ENCODE measurements around the gene PRIM1.
"Not testable (repeated sequence)": the region's sequence is repeated elsewhere in the genome, so short reads cannot be mapped to it uniquely, and the experiment has no call there.

Gene PRIM1

DNA sequence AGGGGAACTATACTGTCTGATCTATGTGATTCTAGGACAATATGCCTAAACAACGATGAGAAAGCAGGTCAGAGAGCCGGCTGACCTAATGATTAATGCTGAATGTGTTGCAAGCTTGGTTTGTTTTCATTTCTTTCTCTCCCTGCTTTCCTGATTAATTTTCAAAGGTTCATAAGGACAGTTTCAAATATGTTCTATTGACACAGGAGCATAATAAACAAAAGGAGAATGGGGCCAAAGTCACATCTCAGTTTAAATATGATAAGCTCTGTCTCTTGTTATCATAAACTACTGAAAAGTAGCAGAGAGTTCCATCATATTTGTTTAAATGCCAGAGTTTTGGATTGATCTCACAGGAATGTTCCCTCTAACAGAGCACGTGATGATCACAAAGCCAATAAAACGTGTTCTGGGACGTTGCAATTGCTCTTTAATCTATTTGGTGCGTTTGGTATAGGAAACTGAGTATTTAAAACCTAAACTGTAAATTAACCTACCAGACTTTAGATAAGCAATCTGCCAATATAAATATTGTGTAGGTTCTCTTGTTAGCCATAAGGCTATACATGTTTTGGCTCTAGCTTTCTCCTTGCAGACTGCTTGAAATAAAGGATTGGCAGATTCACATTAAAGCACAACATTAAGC lies 7.3 kb upstream of the PRIM1 start:
- no peak for FAIRE-seq

GRCh38 chr12:56758728-56759262 lies 6.7 kb upstream of the PRIM1 start:
- FAIRE-seq = no peak

GRCh38 chr12:56757971-56758370 lies 5.8 kb upstream of the PRIM1 start:
- not testable (repeated sequence) for FAIRE-seq

DNA sequence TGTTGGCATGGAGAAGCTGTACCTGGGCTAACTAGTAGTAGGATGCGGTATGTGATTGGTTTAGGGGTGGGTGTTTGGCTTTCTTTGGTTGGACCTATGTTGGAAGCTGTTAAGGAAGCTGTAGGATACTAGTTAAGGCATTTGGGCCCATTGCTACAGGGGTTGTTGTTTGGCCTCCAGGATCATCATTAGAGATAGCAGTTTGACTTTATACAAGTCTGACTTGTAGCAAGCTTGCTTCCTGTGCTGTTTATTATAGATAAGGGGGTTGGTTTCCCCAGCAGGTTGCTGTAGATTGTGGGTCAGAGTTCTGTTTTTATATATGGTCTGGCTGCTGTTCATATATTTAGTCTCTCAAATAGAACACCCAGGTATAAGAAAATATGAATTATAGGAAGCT lies 1.4 kb upstream of the PRIM1 start:
- FAIRE-seq = no peak

GRCh38 chr12:56750596-56750995 lies 1.5 kb downstream of the PRIM1 start:
- FAIRE-seq = not testable (repeated sequence)

DNA sequence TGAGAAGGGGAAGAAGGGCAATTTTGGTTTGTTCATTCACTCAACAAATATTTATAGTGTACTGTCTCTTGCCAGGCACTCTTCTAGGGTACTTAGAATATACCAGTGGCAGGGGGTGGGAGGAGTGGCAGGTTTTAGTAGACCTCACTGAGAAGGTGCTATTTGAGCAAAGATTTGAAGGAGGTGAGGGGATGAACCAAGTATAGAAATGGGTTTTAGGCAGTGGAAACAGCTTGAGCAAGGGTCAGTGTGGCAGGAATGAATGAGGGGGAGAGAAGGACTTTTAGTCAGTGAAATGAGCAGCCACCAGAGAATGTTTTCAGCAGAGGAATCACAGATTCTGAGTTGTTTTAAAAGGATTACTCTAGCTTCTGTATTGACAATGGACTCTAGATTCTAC lies 2.3 kb downstream of the PRIM1 start:
- FAIRE-seq = no peak

GRCh38 chr12:56749359-56749758 lies 2.8 kb downstream of the PRIM1 start:
- no peak for FAIRE-seq

- FAIRE-seq = no peak
Observed at GRCh38 chr12:56728139-56728861, 23.8 kb downstream of the PRIM1 start.

DNA sequence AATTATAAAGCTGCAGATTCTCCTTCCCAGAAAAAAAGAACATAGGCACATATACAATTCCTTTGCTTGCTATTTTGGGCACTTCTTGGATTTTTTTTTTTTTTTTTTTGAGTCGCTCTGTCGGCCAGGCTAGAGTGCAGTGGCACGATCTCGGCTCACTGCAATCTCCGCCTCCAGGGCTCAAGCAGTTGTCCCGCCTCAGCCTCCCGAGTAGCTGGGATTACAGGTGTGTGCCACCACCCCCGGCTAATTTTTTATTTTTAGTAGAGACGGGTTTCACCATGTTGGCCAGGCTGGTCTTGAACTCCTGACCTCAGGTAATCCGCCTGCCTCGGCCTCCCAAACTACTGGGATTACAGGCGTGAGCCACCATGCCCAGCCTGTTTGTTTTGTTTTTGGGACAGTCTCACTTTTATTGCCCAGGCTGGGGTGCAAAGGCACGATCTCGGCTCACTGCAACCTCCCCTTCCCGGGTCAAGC lies 25.9 kb downstream of the PRIM1 start:
- FAIRE-seq = not testable (repeated sequence)

DNA sequence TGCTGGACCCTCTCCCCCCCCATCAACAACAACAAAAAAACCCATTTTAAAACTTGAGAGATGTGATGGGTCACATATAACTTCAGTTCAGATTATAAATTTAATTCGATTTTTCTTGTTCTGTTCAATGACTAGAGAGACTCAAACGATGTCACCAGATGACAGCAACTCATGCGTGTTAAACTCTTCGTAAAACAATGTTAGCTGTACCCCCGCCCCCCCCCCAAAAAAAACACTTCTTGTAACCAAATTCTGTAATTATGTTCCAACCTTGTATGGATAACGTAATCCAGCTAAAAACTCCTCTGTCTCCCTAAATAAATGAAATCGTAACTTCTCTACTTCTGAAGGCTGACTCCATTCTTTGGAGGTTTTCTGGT lies 26.4 kb downstream of the PRIM1 start:
- no peak for FAIRE-seq

- no peak for FAIRE-seq
Observed at GRCh38 chr12:56724972-56725722, 27.0 kb downstream of the PRIM1 start, which contains the start of gene NACA. Gene NACA (minus strand): TSS chr12:56725299. CDS start chr12:56724521, 778 bp downstream.

GRCh38 chr12:56724701-56724971 lies 27.5 kb downstream of the PRIM1 start:
- no peak for FAIRE-seq

DNA sequence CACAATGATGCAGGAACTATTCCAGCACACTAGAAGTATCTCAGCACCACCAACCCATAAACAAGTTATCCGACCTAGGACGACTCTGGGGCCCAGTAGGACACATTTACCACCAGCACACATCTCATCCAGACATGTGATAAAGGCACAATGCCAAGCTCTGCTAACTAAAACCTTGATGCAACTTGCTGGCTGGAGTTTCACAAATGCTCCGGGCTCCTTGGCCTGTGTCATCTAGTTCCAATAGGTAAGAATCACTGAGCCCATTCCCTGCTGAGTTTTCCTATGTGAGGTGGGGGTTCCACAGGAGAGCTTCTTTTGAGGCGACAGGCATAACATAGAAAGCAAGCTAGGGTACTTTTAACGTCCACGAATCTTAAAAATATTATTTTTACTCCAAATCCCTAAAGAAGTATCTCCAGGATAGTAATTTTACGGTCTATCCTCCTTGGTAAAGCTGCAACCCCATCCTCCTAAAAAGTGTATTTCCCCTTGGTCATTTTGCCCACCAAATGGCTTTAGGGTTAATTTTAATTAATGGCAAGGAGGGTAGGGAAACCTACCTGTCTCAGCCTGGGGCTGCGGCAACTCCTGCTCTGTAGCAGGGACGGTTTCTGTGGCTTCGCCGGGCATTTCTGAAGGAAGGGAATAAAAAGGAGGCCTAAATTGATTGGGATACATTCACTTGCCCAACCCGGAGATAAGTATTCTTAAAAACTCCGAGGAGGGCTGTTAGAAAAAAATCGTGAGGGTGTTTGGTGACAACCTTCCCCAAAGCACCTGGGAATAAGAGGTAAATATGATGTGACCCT lies 28.0 kb downstream of the PRIM1 start:
- FAIRE-seq = no peak

DNA sequence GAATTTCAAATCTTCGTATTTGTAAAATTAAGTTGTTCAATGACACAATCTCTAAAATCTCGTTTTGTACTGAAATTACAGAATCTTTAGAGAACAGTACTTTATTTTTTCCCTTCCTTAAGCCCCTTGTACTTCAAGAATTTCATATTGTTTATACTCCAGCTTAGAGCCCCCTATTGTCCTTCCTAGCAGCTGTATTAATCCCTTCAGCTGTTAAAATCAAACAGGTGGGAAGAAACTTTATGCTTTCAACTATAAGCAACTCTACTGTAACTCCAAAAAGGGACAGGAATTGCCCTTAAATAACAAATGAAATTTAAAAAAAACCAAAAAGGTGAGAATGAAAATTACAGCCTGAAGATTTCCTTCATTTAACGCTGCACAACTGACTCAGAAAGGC lies 28.8 kb downstream of the PRIM1 start:
- FAIRE-seq = no peak

- no peak for FAIRE-seq
Observed at GRCh38 chr12:56722832-56723231, 29.3 kb downstream of the PRIM1 start.

DNA sequence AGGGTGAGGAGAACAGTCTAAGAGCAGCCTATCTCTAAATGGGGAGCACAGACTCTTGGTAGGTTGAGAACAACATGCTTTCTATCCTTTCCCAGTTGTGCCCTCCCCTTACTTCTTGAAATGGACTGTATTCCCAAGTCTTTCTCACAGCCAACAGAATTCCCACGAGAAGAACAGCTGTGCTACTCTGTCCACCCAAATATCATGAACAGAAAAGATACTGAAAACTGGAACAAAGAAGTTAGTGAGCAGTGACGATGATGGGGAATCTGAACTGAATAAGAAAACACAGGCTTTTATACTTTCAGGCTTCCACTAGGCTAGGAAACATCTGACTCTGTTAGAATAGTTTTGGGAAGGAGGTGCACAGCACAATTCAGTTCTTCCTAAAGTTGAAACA lies 30.4 kb downstream of the PRIM1 start:
- FAIRE-seq = no peak

- FAIRE-seq = no peak
Observed at GRCh38 chr12:56721216-56721615, 30.9 kb downstream of the PRIM1 start.

- no peak for FAIRE-seq
Observed at GRCh38 chr12:56720731-56721151, 31.4 kb downstream of the PRIM1 start.

DNA sequence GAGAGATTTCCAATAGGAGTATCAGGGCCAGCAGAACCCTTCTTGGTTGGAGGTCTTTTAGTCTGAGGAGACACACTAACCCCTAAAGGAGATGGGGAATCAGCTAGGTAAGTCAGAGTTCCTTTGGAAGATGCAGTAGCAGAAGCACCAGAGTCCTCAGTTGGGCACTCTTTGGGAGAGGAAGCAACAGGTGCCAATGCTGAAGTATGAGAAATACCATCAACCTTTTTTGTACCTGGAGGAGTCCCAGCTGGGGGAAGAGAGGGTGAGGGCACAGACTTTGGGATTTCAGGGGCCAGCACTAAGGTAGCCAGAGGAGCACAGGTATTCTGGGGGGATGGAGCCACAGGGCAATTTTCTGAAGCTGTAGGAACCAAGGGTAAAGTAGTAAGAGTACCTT lies 33.1 kb downstream of the PRIM1 start:
- no peak for FAIRE-seq

DNA sequence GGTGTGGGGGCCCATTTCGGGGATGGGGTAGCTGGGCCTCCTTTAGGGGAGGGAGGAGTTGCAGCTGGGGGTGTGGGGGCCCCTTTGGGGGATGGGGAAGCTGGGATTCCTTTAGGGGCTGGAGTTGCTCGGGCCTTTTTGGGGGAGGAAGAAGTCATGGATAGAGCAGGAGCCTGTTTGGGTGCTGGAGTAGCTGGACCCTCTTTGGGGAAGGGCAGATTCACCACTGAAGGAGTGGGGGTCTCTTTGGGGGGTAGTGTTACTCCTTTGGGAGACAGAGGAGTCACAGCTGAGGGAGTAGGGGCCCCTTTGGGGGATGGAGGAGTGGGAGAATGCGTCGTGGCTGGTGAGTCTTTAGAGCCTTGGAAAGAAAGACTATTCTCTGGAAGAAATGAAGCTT lies 33.5 kb downstream of the PRIM1 start:
- no peak for FAIRE-seq

DNA sequence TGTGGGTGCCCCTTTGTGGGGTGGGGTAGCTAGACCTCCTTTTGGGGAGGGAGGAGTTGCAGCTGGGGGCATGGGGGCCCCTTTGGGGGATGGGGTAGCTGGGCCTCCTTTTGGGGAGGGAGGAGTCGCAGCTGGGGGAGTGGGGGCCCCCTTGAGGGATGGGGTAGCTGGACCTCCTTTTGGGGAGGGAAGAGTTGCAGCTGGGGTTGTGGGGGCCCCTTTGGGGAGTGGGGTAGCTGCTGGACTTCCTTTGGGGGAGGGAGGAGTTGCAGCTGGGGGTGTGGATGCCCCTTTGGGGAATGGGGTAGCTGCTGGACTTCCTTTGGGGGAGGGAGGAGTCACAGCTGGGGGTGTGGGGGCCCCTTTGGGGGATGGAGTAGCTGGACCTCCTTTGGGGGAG lies 34.0 kb downstream of the PRIM1 start:
- FAIRE-seq = no peak

DNA sequence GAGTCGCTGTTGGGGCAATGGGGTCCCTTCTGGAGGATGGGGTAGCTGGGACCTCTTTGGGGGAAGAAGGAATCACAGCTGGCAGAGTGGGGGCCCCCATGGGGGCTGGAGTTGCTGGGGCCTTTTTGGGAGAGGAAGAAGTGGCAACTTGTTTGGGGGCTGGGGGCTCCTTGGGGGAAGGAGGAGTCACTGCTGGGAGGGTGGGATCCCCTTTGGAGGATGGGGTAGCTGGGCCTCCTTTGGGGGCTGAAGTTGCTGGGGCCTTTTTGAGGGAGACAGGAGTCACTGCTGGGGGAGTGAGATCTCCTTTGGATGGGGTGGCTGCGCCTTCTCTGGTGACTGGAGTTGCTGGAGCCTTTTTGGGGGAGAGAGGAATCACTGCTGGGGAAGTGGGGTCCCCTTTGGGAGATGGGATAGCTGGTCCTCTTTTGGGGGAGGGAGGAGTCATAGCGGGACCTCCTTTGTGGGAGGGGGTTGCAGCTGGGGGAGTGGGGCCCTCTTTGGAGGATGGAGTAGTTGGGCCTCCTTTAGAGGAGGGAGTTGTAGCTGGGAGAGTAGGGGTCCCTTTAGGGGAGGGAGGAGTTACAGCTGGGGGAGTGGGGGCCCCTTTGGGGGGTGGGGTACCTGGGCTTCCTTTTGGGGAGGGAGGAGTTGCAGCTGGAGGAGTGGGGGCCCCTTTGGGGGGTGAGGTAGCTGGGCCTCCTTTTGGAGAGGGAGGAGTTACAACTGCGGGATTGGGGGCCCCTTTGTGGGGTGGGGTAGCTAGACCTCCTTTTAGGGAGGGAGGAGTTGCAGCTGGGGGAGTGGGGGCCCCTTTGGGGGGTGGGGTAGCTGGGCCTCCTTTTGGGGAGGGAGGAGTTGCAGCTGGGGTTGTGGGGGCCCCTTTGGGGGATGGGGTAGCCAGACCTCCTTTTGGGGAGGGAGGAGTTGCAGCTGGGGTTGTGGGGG lies 34.9 kb downstream of the PRIM1 start:
- no peak for FAIRE-seq
